Testis (tissue), 2 donors: ENCODE results near the gene NAPG.

Experiments used
- POLR2A ChIP-seq: fragments of 450-650 bp; IDR thresholded peaks from one replicate; pipeline ENCODE4 v1.6.1; 2017; ENCODE audit warnings: antibody characterized with exemption, mild to moderate bottlenecking, moderate library complexity
- TF ChIP-seq, protein P1 (sequence below), 3 experiments: fragments of 450-650 bp in 2 of 3; fragments of 200-600 bp in 1 of 3; sonication (generic) in 1 of 3; IDR thresholded peaks; one replicate each; pipeline ENCODE4 v1.5.1; 2016 to 2019; ENCODE audit warnings: antibody characterized with exemption in 3 of 3, mild to moderate bottlenecking in 2 of 3, moderate library complexity in 1 of 3

DNA sequence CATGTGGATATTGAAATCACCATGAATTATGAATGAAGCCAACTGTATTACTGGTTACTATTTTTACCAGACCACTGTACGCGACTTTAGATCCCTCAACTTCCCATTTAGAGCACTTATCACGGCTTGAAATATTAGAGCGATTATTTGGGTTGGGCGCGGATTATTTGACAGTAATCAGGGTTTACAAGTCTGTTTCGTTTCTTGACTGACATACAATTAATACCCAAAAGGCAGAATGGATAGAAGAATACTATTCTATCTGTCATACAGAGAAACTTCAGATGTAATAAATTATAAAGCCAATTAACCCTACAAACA is 496 bp upstream of the NAPG start:
- TF ChIP-seq, protein P1, sequence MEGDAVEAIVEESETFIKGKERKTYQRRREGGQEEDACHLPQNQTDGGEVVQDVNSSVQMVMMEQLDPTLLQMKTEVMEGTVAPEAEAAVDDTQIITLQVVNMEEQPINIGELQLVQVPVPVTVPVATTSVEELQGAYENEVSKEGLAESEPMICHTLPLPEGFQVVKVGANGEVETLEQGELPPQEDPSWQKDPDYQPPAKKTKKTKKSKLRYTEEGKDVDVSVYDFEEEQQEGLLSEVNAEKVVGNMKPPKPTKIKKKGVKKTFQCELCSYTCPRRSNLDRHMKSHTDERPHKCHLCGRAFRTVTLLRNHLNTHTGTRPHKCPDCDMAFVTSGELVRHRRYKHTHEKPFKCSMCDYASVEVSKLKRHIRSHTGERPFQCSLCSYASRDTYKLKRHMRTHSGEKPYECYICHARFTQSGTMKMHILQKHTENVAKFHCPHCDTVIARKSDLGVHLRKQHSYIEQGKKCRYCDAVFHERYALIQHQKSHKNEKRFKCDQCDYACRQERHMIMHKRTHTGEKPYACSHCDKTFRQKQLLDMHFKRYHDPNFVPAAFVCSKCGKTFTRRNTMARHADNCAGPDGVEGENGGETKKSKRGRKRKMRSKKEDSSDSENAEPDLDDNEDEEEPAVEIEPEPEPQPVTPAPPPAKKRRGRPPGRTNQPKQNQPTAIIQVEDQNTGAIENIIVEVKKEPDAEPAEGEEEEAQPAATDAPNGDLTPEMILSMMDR (IDR thresholded peaks at IDR 0.05), result no peak
- no peak for TF ChIP-seq POLR2A
